Measurements from ENCODE around the gene MMP11.

The MMP11 gene

DNA sequence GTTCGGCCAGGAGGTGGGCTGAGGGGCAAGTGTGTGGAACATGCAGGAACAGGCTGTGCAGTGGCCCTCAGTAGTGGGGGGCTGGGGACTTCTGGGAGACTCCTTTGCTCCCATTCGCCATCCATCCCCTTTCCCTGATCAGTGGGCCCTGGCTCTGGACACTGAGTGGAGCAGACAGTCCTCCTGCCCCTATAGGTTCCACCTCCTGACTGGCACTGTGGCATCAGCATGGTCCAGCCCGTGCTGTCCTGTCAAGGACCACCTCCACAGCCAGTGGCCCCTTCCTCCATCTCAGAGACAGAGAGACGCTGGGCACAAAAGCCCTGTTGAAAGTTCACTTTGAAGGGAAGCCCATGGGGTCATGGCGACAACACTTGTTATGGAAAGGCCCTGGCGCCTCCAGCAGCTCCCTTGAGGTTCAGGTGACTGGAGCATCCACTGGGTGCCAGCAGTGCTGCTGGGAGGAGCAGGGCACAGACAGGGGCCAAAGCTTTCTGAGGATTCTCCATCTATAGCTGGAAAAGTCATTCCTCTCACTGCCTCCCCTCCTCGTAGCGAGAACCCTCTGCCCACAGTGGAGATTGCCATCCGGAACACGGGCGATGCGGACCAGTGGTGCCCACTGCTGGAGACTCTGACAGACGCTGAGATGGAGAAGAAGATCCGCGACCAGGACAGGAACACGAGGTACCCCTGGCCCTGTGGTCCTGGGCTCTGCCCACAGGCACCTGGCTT is 60.5 kb downstream of the MMP11 start:
- DNase-seq: no peak

Data from stimulated activated CD4-positive, alpha-beta T cell treated with anti-CD3 and anti-CD28 coated beads, Interleukin-4, amount 100 ng/mL, for 24 hours (primary cell).